HEK293T (cell line): ENCODE results near the gene NYNRIN.

ENCODE experiments used
- CTCF ChIA-PET: fragments of 350-600 bp; formaldehyde crosslinking; extraction: SDS; loops from one replicate; lab custom pipeline; 2021; ENCODE audit warnings: antibody characterized with exemption, inconsistent platforms; lab: Yijun Ruan, JAX
- POLR2A ChIA-PET: fragments of 350-600 bp; formaldehyde crosslinking; extraction: SDS; loops from one replicate; lab custom pipeline; 2020; ENCODE audit warnings: antibody characterized with exemption, inconsistent platforms; lab: Yijun Ruan, JAX
- DNase-seq: peaks from one replicate; pipeline ENCODE4 v3.0.0; 2012; ENCODE audit warnings: mixed read lengths; ENCODE audit errors: extremely low spot score
- ARNT ChIP-seq: fragments of 450-650 bp; IDR thresholded peaks from 2 replicates; pipeline ENCODE4 v1.6.1; 2017; ENCODE audit warnings: mild to moderate bottlenecking
- BHLHE40 ChIP-seq: fragments of 450-650 bp; IDR thresholded peaks from 2 replicates; pipeline ENCODE4 v1.6.1; 2016; ENCODE audit warnings: mild to moderate bottlenecking, moderate library complexity, borderline replicate concordance
- CTBP1 ChIP-seq: fragments of 450-650 bp; IDR thresholded peaks from 2 replicates; pipeline ENCODE4 v1.6.1; 2016; ENCODE audit warnings: borderline replicate concordance
- ELF4 ChIP-seq: fragments of 450-650 bp; IDR thresholded peaks from 2 replicates; pipeline ENCODE4 v1.6.1; 2017; ENCODE audit warnings: antibody characterized with exemption
- FOXA1 ChIP-seq: fragments of 450-650 bp; IDR thresholded peaks from 2 replicates; pipeline ENCODE4 v1.6.1; 2016; ENCODE audit warnings: mild to moderate bottlenecking
- FOXK2 ChIP-seq: fragments of 450-650 bp; IDR thresholded peaks from 2 replicates; pipeline ENCODE4 v1.6.1; 2016; ENCODE audit warnings: mild to moderate bottlenecking
- FOXM1 ChIP-seq: fragments of 450-650 bp; IDR thresholded peaks from 2 replicates; pipeline ENCODE4 v1.6.1; 2017; ENCODE audit warnings: mild to moderate bottlenecking, borderline replicate concordance
- HDGF ChIP-seq: fragments of 450-650 bp; IDR thresholded peaks from 2 replicates; pipeline ENCODE4 v1.6.1; 2017; ENCODE audit warnings: antibody characterized with exemption, borderline replicate concordance
- L3MBTL2 ChIP-seq: fragments of 450-650 bp; conservative IDR thresholded peaks from 2 replicates; pipeline ENCODE4 v1.6.1; 2016; ENCODE audit warnings: mild to moderate bottlenecking
- LEF1 ChIP-seq: fragments of 450-650 bp; IDR thresholded peaks from 2 replicates; pipeline ENCODE4 v1.6.1; 2017; ENCODE audit warnings: mild to moderate bottlenecking, borderline replicate concordance
- NFRKB ChIP-seq: fragments of 450-650 bp; IDR thresholded peaks from 2 replicates; pipeline ENCODE4 v1.6.1; 2016; ENCODE audit warnings: mild to moderate bottlenecking, moderate library complexity
- PKNOX1 ChIP-seq: fragments of 450-650 bp; IDR thresholded peaks from 2 replicates; pipeline ENCODE4 v1.6.1; 2016
- SP1 ChIP-seq: fragments of 450-650 bp; IDR thresholded peaks from 2 replicates; pipeline ENCODE4 v1.6.1; 2017
- SUZ12 ChIP-seq: fragments of 450-650 bp; IDR thresholded peaks from 2 replicates; pipeline ENCODE4 v1.6.1; 2016; ENCODE audit warnings: mild to moderate bottlenecking
- TARDBP ChIP-seq: fragments of 450-650 bp; IDR thresholded peaks from 2 replicates; pipeline ENCODE4 v1.6.1; 2016
- ZNF384 ChIP-seq: fragments of 450-650 bp; IDR thresholded peaks from 2 replicates; pipeline ENCODE4 v1.6.1; 2016

Gene NYNRIN

GRCh38 chr14:24437736-24438067 is 38.9 kb downstream of the NYNRIN start:
- POLR2A ChIA-PET: interaction anchor here (0.9 to 1.8 kb wide), 8 partner anchors 14 to 195 kb away, joined by 3 to 8 read pairs (median 4); partner anchors contain the start of genes DHRS1, NOP9 and TINF2
- CTCF ChIA-PET: interaction anchor here (2.1 to 3.5 kb wide), 4 partner anchors 72 to 130 kb away, joined by 8 to 25 read pairs (median 18); partner anchors contain the start of gene CIDEB
- TF ChIP-seq SUZ12 (no peak), ELF4 (no peak), TARDBP (no peak), FOXK2 (no peak), NFRKB (no peak)
- DNase-seq: no peak

GRCh38 chr14:24438223-24439097 is 39.7 kb downstream of the NYNRIN start:
- POLR2A ChIA-PET: interaction anchor here (0.9 to 1.8 kb wide), 5 partner anchors 15 to 106 kb away, joined by 3 to 8 read pairs (median 4); no protein-coding TSS in a partner anchor
- no peak for TF ChIP-seq HDGF
- TF ChIP-seq LEF1: no peak
- no peak for TF ChIP-seq SP1
- TF ChIP-seq TARDBP: no peak
- no peak for TF ChIP-seq ELF4
- no peak for TF ChIP-seq PKNOX1
- TF ChIP-seq FOXM1: no peak
- TF ChIP-seq ARNT: no peak
- no peak for TF ChIP-seq CTBP1
- TF ChIP-seq ZNF384: no peak
- TF ChIP-seq BHLHE40: no peak
- TF ChIP-seq L3MBTL2: no peak
- no peak for TF ChIP-seq FOXK2
- no peak for TF ChIP-seq NFRKB
- no peak for TF ChIP-seq SUZ12
- no peak for TF ChIP-seq FOXA1
- no peak for DNase-seq
- CTCF ChIA-PET: interaction anchor here (0.6 to 3.5 kb wide), 4 partner anchors 33 to 131 kb away, joined by 4 to 25 read pairs (median 18); partner anchors contain the start of gene CIDEB

GRCh38 chr14:24439257-24439656 is 40.5 kb downstream of the NYNRIN start:
- ChIA-PET POLR2A (no interaction called here), CTCF (interaction anchor here (0.6 kb wide), 1 partner anchor 33 kb away, joined by 4 read pairs; no protein-coding TSS in a partner anchor)
- no peak for DNase-seq
- TF ChIP-seq ELF4 (no peak), SP1 (no peak), FOXK2 (no peak), L3MBTL2 (no peak), TARDBP (no peak), FOXM1 (no peak), FOXA1 (no peak), PKNOX1 (no peak)

- ChIA-PET POLR2A (interaction anchor here (1.0 kb wide), 1 partner anchor 10 kb away, joined by 3 read pairs; the partner anchor contains the start of gene KHNYN), CTCF (interaction anchor here (1.9 to 4.0 kb wide), 2 partner anchors 8 to 107 kb away, joined by 11 to 31 read pairs; no protein-coding TSS in a partner anchor)
- no peak for DNase-seq
- TF ChIP-seq CTBP1 (no peak), PKNOX1 (no peak), FOXM1 (no peak), SUZ12 (no peak), ARNT (no peak), SP1 (no peak), FOXK2 (no peak), LEF1 (no peak), ZNF384 (no peak), NFRKB (no peak), FOXA1 (no peak), BHLHE40 (no peak)
These were observed 41.2 kb downstream of the NYNRIN start for GRCh38 chr14:24439830-24440605.

- CTCF ChIA-PET: interaction anchor here (1.9 to 4.0 kb wide), 2 partner anchors 9 to 107 kb away, joined by 11 to 31 read pairs; no protein-coding TSS in a partner anchor
- POLR2A ChIA-PET: interaction anchor here (1.0 to 3.1 kb wide), 13 partner anchors 8 to 327 kb away, joined by 3 to 46 read pairs (median 6); partner anchors contain the start of genes CBLN3, CIDEB, DCAF11 and KHNYN
- DNase-seq: no peak
- TF ChIP-seq ZNF384 (no peak), CTBP1 (no peak), BHLHE40 (no peak), SUZ12 (no peak), L3MBTL2 (no peak), FOXM1 (no peak), ARNT (no peak), FOXA1 (no peak), TARDBP (no peak), LEF1 (no peak)
These were observed 42.0 kb downstream of the NYNRIN start for GRCh38 chr14:24440606-24441399.
